SK-N-MC (cell line): ENCODE data around the gene INSRR.

ENCODE experiments used
- EZH2 ChIP-seq: fragments of 200-600 bp; sonication (generic); IDR thresholded peaks from one replicate; pipeline ENCODE4 v1.6.1; 2017; ENCODE audit warnings: antibody characterized with exemption
- POLR2AphosphoS5 ChIP-seq: IDR thresholded peaks from 2 replicates; pipeline ENCODE4 v1.6.1; 2012; ENCODE audit warnings: mild to moderate bottlenecking, low read depth, low read length, borderline replicate concordance

- no peak for TF ChIP-seq EZH2
- no peak for TF ChIP-seq POLR2AphosphoS5
These were observed 701 bp upstream of the INSRR start for GRCh38 chr1:156859523-156860112.
